Endometrial microvascular endothelial cells (primary cell): ENCODE measurements around the gene CENPP. TPM values are rescaled to one million over a fixed set of nuclear protein-coding genes. Genes with fewer than 3 reads are reported as not detected.
"Not testable (repeated sequence)": the region's sequence is repeated elsewhere in the genome, so short reads cannot be mapped to it uniquely, and the experiment has no call there.

Source experiments
- in situ Hi-C: cut with HindIII; loops from 2 replicates; pipeline ENCODE4 v1.10.0; 2017; ENCODE audit warnings: low sequenced_read_pairs, low pct_unique_long_range_greater_than_20kb; ENCODE audit errors: inconsistent ontology term
- total RNA-seq: library from RNA; depleted of rRNA; stranded (reverse); fragments of >200 nt; gene quantifications from one replicate; pipeline ENCODE4 v1.2.3, GENCODE V29; 2015; ENCODE audit errors: inconsistent ontology term

Gene CENPP
- total RNA-seq, 1 donor from 2014 or later: 3.6 TPM

- in situ Hi-C loops: no loop called here
Measured at GRCh38 chr9:92406477-92406876, 80.7 kb downstream of the CENPP start.

- in situ Hi-C loops: no loop called here
Measured at GRCh38 chr9:92407818-92408217, 82.1 kb downstream of the CENPP start.

DNA sequence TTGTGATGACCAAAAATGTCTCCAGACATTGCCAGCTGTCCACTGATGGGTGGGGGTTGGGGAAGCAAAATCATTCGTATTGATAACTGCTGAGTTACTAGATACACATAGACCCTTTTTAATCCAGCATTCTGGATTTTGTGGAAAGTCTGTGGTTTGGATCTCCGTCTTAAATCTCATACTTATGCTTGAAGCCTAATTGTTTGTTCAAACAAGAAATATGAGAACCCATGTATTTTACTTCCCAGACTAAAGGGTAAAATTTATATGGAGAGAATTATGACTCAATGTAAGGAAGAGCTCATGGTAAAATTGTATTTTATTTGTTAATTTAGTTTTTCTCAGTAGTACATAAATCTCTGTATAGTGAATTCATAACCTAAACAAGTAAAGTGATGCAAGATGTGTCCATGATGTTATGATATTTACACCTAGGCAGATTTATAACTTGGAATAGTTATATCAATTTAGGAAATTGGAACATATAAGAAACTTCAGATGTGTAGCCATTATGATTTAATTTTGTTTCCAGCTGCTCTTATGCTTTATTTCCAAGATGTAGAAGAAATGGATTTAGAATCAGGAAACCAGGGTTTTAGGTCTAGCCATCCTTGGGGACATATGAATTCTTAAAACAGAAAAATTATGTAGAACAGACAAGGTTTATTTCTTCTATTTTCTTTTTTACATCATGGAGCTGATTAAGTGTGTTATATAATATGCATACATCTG lies 83.2 kb downstream of the CENPP start:
- in situ Hi-C loops: no loop called here

GRCh38 chr9:92411157-92411556 lies 85.4 kb downstream of the CENPP start:
- in situ Hi-C loops: not testable (repeated sequence)

GRCh38 chr9:92414566-92414965 lies 88.8 kb downstream of the CENPP start:
- in situ Hi-C loops: no loop called here

GRCh38 chr9:92422611-92423338 lies 97.0 kb downstream of the CENPP start:
- in situ Hi-C loops: no loop called here

GRCh38 chr9:92423612-92424011 lies 97.9 kb downstream of the CENPP start:
- in situ Hi-C loops: no loop called here

DNA sequence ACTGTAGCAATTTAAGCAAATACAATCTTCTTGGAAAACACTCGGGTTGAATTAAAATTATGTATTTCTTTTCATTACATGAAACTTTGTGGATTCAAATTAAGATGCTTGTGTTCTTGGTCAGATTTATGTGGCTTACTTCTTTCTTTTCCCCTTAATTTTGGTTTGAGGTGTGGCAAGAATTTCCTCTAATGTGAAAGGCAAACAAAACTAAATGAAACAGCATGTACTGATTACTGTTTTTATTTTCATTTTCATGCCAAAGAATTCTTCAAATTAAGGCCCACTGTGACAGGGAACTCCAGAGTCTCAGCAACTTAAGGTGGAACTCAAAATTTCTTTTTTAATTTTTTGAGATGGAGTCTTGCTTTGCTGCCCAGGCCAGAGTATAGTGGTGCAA lies 98.6 kb downstream of the CENPP start, which contains the start of gene OMD:
TSS of gene OMD (minus strand) at position 132 of the 400 bp plus-strand sequence. CDS start 6,913 bp downstream, outside the sequence.
- in situ Hi-C loops: no loop called here

DNA sequence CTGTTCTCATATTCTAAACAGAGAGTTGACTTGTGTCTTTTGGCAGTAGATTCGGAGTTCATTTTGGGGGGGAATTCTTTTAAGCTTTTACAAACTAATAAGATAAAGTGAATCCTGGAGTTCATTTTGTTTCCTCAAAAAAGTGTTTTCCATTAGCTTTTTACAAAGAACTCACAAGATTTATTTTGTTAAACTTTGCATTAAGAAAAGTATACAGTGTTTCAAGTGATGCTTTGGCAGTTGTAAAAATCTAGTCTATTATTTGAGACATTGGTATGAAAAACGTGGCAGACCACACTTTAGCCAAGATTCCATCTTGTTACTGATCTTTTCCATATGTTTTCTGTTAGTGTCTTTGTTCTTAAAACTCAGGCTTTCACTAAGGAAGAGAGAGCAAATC lies 99.7 kb downstream of the CENPP start:
- in situ Hi-C loops: no loop called here

- in situ Hi-C loops: no loop called here
Measured at GRCh38 chr9:92426501-92427145, 100.9 kb downstream of the CENPP start.

DNA sequence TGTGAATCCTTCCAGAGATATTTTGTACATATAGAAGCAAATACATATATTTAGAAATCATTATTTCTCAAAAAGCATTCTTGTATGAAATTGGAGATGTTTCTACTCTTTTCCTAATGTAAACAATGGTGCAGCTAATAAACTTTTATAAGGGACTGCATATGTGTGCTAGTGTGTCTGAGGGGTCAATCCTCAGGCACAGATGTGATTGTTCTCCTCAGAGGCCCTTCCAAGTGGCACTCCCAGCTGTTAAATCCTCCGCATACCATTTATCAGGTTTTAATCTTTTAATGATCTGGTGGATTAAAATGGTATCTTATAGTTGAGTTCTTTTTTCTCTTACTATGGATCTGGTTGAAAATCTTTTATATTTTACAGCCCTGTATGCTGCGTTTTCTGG lies 104.1 kb downstream of the CENPP start:
- in situ Hi-C loops: no loop called here

- in situ Hi-C loops: no loop called here
Measured at GRCh38 chr9:92432350-92432749, 106.6 kb downstream of the CENPP start.

DNA sequence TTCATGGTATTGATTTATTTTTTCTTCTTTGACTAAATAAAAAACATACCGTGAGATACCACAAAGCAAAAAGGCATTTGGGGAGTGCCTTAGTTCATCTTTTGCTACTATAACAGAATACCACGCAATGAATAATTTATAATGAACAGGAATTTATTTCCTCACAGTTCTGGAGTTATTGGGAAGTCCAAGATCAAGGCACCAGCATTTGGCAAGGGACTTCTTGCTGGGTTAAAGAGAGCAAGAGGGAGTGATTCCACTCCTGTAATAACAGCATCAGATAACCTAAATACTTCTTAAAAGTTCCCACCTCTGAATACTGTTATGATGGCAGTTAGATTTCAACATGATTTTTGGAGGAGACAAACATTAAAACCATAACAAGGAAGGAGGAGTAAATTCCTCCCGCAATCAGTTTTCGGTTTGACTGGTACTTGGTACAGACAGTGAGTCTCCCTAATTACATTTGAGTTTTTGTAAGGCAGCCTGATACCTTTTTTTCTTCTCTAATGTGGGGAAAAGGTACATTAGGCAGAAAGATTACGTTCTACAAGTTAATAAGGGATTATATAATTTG lies 107.3 kb downstream of the CENPP start:
- in situ Hi-C loops: no loop called here

DNA sequence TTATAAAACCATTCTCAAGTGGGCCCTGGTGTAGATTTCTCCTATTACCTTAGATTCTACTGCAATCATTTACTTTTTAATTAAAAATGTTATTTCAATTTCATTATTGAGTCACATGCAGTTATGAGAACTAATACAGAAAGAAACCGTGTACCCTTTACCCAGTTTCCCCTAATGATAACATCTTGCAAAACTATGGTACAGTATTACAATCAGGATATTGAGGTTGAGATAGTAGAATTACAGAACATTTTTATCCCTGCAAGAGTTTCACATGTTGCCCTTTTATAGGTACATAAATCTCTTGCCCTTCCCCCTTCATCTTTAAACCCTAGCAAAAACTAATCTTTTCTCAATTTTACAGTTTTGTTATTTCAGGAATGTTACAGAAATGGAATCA lies 109.5 kb downstream of the CENPP start:
- in situ Hi-C loops: no loop called here

DNA sequence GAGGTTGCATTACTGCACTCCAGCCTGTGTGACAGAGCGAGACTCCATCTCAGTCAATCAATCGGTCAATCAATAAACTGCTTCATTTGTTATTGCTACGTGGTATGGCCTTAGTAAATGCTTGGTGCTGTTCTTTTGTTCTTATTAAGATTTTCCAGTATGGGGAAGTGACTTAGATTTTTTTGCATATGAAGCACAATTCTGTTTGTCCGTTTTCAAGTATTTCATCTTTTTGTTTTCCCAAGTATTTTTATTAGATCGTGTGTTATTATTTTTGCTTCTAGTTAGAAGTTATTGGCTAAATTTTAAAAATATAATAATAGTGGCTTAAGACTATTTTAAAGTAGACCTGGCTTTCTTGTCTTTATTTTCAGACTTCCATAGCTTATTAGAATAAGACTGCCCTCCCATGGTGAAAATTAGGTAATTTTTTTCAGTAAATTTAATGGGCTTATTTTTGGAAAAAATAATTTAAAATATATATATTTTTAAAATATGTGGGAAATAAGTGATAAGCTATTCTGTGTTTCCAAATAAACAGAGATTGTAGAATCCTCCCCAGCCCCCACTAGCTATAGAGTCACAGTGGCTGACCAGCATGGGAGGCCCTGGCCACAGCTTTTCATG lies 113.3 kb downstream of the CENPP start:
- in situ Hi-C loops: no loop called here

DNA sequence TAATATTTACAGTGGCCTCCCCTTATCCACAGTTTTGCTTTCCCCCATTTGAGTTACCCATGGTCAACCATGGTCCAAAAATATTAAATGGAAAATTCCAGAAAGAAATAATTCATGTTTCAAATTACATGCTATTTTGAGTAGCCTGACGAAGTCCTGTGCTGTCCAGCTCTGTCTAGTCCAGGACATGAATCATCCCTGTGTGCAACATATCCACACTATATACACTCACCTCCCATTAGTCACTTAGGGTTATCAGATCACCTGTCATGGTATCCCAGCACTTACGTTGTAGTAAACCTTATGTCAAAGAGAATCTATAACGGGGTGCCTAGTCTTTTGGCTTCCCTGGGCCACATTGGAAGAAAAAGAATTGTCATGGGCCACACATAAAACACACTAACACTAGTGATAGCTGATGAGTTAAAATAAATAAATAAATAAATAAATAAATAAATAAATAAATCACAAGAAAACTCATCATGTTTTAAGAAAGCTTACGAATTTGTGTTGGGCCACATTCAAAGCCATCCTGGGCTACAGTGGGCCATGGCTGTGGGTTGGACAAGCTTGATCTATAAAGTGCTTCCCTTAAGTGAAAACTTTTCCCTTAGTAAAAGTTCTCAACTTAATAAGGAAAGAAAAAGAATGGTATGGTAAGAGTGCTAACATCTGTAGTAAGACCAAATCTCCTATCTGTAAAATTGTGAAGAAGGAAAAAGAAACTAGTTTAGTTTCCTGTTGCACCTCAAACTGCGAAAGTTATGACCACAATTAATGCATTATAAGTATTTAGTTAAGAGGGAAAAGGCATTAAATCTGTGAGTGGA lies 114.4 kb downstream of the CENPP start:
- in situ Hi-C loops: no loop called here

GRCh38 chr9:92440751-92441046 lies 114.9 kb downstream of the CENPP start:
- in situ Hi-C loops: no loop called here

DNA sequence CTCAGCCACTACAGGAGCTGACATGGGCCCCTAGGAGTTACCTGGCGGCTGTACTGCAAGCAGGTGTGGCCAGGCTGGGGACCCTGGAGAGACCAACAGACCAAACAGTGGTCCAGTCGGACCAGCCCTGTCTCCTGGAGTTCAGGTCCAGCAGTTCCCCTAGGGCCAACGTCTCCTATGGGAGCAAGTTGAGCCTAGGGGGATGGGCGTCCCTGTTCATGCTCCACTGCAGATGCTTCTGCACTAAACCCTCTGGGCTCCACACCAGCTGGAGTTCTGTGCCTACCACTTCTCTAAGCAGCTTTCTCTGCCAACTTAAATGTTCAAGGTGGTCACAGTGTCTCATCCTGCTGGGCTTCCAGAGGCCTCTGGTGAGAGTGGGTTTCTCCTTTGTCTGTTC lies 119.1 kb downstream of the CENPP start:
- in situ Hi-C loops: no loop called here

DNA sequence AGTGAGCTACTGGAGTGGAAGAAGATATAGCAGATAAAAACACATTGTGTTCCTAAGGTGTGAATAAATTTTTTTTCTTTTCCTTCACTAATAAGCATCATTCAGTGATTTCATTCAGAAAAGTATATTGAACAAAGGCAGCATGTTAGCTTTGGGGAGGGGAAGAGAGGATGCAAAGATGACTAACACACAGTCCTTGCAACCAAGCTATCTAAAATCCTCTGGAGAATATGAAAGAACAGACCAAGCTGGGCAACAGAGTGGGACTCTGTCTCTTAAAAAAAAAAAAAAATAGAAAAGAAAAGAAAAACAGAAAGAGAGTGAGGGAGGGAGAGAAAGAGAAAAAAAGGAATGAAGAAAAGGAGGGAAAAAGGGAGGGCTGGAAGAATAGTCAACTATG lies 120.8 kb downstream of the CENPP start:
- in situ Hi-C loops: no loop called here
